ENCODE measurements around the gene GLI3. TPM values are rescaled to one million over a fixed set of nuclear protein-coding genes. Genes with fewer than 3 reads are reported as not detected.
A peak's percentile ranks its signal among the peaks of the same experiment; 100 is the strongest.

Gene GLI3
- total RNA-seq, 1 donor from 2014 or later: 32.0 TPM

DNA sequence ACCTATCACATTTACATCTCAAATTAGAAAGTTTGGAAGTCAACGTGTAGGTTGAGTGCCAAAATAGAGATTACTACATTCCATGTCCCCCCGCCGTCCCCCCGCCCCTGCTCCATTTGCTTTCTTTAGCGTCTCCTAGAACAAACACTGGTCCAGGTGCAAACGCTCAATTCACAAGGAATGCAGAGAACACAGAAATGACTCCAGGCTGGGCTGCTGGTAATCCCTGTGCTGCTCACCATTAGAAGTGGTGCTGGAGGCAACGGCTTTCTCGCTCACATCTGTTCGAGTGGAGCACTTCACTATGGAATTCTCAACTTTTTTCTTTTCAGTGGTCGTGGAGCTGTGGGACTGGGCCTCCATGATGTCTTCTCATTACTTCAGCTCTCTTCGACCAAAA, 14.1 kb downstream of the GLI3 start:
- Mint-ChIP-seq H3K4me1 (peaks cover 93% of the 10 kb centered on the region), H3K9me3 (no peaks in the 10 kb centered on the region), H3K36me3 (peaks cover 46% of the 10 kb centered on the region), H3K27ac (peak overlapping the region; percentile 92), H3K4me3 (peak overlapping the region; percentile 57), H3K27me3 (ENCODE audit: insufficient read depth, low read depth) (no peaks in the 10 kb centered on the region)
- Histone ChIP-seq H3K9ac (no peak overlapping the region), H3F3A (ENCODE audit: low read depth) (peaks cover 76% of the 10 kb centered on the region), H3K9me3 (ENCODE audit: low read depth) (no peaks in the 10 kb centered on the region), H4K20me1 (ENCODE audit: low read depth) (peaks cover 77% of the 10 kb centered on the region), H3K27me3 (no peaks in the 10 kb centered on the region), H3K79me2 (ENCODE audit: low read depth) (peaks cover 100% of the 10 kb centered on the region), H3K36me3 (peaks cover 15% of the 10 kb centered on the region), H3K4me3 (peak overlapping the region; percentile 20), H3K4me1 (peaks cover 97% of the 10 kb centered on the region), H3K4me2 (peak overlapping the region; percentile 62), H2AFZ (replicated peaks) (no peak overlapping the region), H3K27ac (peak overlapping the region; percentile 98)
- DNase-seq (ENCODE audit: low spot score): peak; percentile 89
- TF ChIP-seq EZH2phosphoT487 (IDR thresholded peaks at IDR 0.05): no peak
- no peak for TF ChIP-seq CTCF (IDR thresholded peaks at IDR 0.05)
- no peak for TF ChIP-seq EZH2 (IDR thresholded peaks at IDR 0.05)

- H3F3A ChIP-seq (ENCODE audit: low read depth): peaks cover 76% of the 10 kb centered on the region
- no peak overlapping the region for H2AFZ ChIP-seq (replicated peaks)
- Mint-ChIP-seq H3K4me1 (peaks cover 93% of the 10 kb centered on the region), H3K9me3 (no peaks in the 10 kb centered on the region), H3K27ac (peak overlapping the region; percentile 91), H3K4me3 (peak overlapping the region; percentile 74), H3K36me3 (peaks cover 51% of the 10 kb centered on the region), H3K27me3 (ENCODE audit: insufficient read depth, low read depth) (no peaks in the 10 kb centered on the region)
- H4K20me1 ChIP-seq (ENCODE audit: low read depth): peaks cover 80% of the 10 kb centered on the region
- no peaks in the 10 kb centered on the region for H3K27me3 ChIP-seq
- H3K9me3 ChIP-seq (ENCODE audit: low read depth): no peaks in the 10 kb centered on the region
- H3K27ac ChIP-seq: peak overlapping the region; percentile 98
- H3K36me3 ChIP-seq: peaks cover 15% of the 10 kb centered on the region
- peak; percentile 51 for DNase-seq (ENCODE audit: low spot score)
- peak overlapping the region; percentile 62 for H3K4me2 ChIP-seq
- peaks cover 97% of the 10 kb centered on the region for H3K4me1 ChIP-seq
- no peak overlapping the region for H3K9ac ChIP-seq
- H3K4me3 ChIP-seq: peak overlapping the region; percentile 20
- no peak for TF ChIP-seq EZH2phosphoT487 (IDR thresholded peaks at IDR 0.05)
- no peak for TF ChIP-seq CTCF (IDR thresholded peaks at IDR 0.05)
- no peak for TF ChIP-seq EZH2 (IDR thresholded peaks at IDR 0.05)
- peaks cover 100% of the 10 kb centered on the region for H3K79me2 ChIP-seq (ENCODE audit: low read depth)
These were observed 14.9 kb downstream of the GLI3 start for GRCh38 chr7:42222125-42222524.

GRCh38 chr7:42221304-42221703, 15.7 kb downstream of the GLI3 start:
- Histone ChIP-seq H3K9ac (no peak overlapping the region), H4K20me1 (ENCODE audit: low read depth) (peaks cover 80% of the 10 kb centered on the region), H3K36me3 (peaks cover 15% of the 10 kb centered on the region), H2AFZ (replicated peaks) (no peak overlapping the region), H3K27me3 (no peaks in the 10 kb centered on the region), H3K9me3 (ENCODE audit: low read depth) (no peaks in the 10 kb centered on the region), H3K27ac (peak overlapping the region; percentile 98), H3K4me2 (peak overlapping the region; percentile 62), H3K4me1 (peaks cover 97% of the 10 kb centered on the region), H3K4me3 (no peak overlapping the region), H3F3A (ENCODE audit: low read depth) (peaks cover 75% of the 10 kb centered on the region), H3K79me2 (ENCODE audit: low read depth) (peaks cover 100% of the 10 kb centered on the region)
- no peaks in the 10 kb centered on the region for H3K27me3 Mint-ChIP-seq (ENCODE audit: insufficient read depth, low read depth)
- no peaks in the 10 kb centered on the region for H3K9me3 Mint-ChIP-seq
- no peak for DNase-seq (ENCODE audit: low spot score)
- peak overlapping the region; percentile 9 for H3K27ac Mint-ChIP-seq
- H3K36me3 Mint-ChIP-seq: peaks cover 48% of the 10 kb centered on the region
- peak overlapping the region; percentile 14 for H3K4me3 Mint-ChIP-seq
- TF ChIP-seq EZH2phosphoT487 (IDR thresholded peaks at IDR 0.05) (no peak), CTCF (IDR thresholded peaks at IDR 0.05) (no peak), EZH2 (IDR thresholded peaks at IDR 0.05) (no peak)
- peaks cover 93% of the 10 kb centered on the region for H3K4me1 Mint-ChIP-seq

Measured in neural progenitor cell (in vitro differentiated cells).